GM23338 (cell line): Measurements from ENCODE around the gene SOHLH1.

ENCODE experiments used
- CREB1 ChIP-seq: fragments of 250-450 bp; sonication (Bioruptor Pico); IDR thresholded peaks from 2 replicates; pipeline ENCODE4 v1.5.0; 2020; ENCODE audit warnings: low read depth, mild to moderate bottlenecking, moderate library complexity
- CTCF ChIP-seq, 2 experiments: fragments of 200-600 bp in 1 of 2; sonication (generic) in 1 of 2; conservative IDR thresholded peaks; 2 replicates each; pipeline versions ENCODE4 v1.5.1 to v1.6.1; 2016 to 2017; ENCODE audit warnings: antibody characterized with exemption in 2 of 2, low read depth in 2 of 2, mild to moderate bottlenecking in 2 of 2, moderate library complexity in 1 of 2
- EZH2 ChIP-seq: fragments of 200-600 bp; sonication (generic); IDR thresholded peaks from one replicate; pipeline ENCODE4 v1.8.0; 2017; ENCODE audit warnings: antibody characterized with exemption, mild to moderate bottlenecking, low read depth; ENCODE audit not compliant: unreplicated experiment
- EZH2phosphoT487 ChIP-seq: fragments of 200-600 bp; sonication (generic); IDR thresholded peaks from one replicate; pipeline ENCODE4 v1.8.1; 2018; ENCODE audit warnings: antibody characterized with exemption; ENCODE audit not compliant: unreplicated experiment
- JUNB ChIP-seq: IDR thresholded peaks from one replicate; pipeline ENCODE4 v1.6.1; 2016; ENCODE audit warnings: antibody characterized with exemption; ENCODE audit not compliant: unreplicated experiment
- NANOG ChIP-seq: IDR thresholded peaks from 2 replicates; pipeline ENCODE4 v1.6.1; 2016; ENCODE audit warnings: antibody characterized with exemption, borderline replicate concordance
- POLR2AphosphoS5 ChIP-seq: IDR thresholded peaks from 2 replicates; pipeline ENCODE4 v1.6.1; 2016; ENCODE audit warnings: antibody characterized with exemption, low read depth
- REST ChIP-seq: IDR thresholded peaks from one replicate; pipeline ENCODE4 v1.6.1; 2018; ENCODE audit warnings: antibody characterized with exemption; ENCODE audit not compliant: unreplicated experiment
- ZNF114 ChIP-seq: fragments of 250-450 bp; sonication (Bioruptor Pico); IDR thresholded peaks from 2 replicates; pipeline ENCODE4 v1.5.0; 2020; ENCODE audit warnings: mild to moderate bottlenecking, moderate library complexity
- ZNF462 ChIP-seq: fragments of 250-450 bp; sonication (Bioruptor Pico); IDR thresholded peaks from 2 replicates; pipeline ENCODE4 v1.5.0; 2020; ENCODE audit warnings: mild to moderate bottlenecking, moderate library complexity

GRCh38 chr9:135687216-135687615 is 12.1 kb downstream of the SOHLH1 start:
- TF ChIP-seq REST: no peak
- no peak for TF ChIP-seq ZNF114 (CRISPR knock-in tag)
- no peak for TF ChIP-seq EZH2
- TF ChIP-seq CTCF (conservative IDR thresholded peaks at IDR 0.05; ENCODE audit: low read depth in 2 of 2): no peak
- TF ChIP-seq POLR2AphosphoS5: no peak
- no peak for TF ChIP-seq EZH2phosphoT487
- no peak for TF ChIP-seq CREB1 (CRISPR knock-in tag)
- TF ChIP-seq ZNF462 (CRISPR knock-in tag): no peak
- TF ChIP-seq NANOG: no peak
- no peak for TF ChIP-seq JUNB
